Heart left ventricle (tissue), 13 donors: ENCODE data around the gene CACNA1C.

Source experiments
- CTCF ChIP-seq, 12 donors: fragments of 200-600 bp; sonication (generic) in 4 of 12; IDR thresholded peaks; one replicate each; pipeline versions ENCODE4 v1.5.0 to v1.8.0; 2018 to 2022; ENCODE audit warnings: antibody characterized with exemption in 12 of 12, mild to moderate bottlenecking in 5 of 12
- POLR2A ChIP-seq, 2 donors: fragments of 450-650 bp; IDR thresholded peaks; one replicate each; pipeline ENCODE4 v1.6.1; 2017; ENCODE audit warnings: antibody characterized with exemption in 2 of 2, mild to moderate bottlenecking in 2 of 2, moderate library complexity in 2 of 2
- donor health status: ischemic (EF 13 %, LVEDD 7.1; RV severe dilation, severe dysfunction).
- donor health status: DM: no; HTN: yes; CAD: no.
- donor health status: DM: no; HTN: no; CAD: no.
- donor health status: ischemic (EF 25% LVEDD 6.9; RV normal size, moderate dysfunction).
- donor health status: ischemic (EF 25% LVEDD 5.7; RV mildly dilated, moderate dysfunction).
- donor health status: ischemic (EF 35%, LVEDD 5.7; RV mildly dilated, moderate dysfunction).
- donor health status: nonischemic (EF 11% LVEDD 7.7; RV severe dilation, severe dysfunction).
- donor health status: DM: yes; HTN: yes; CAD: no.
- donor health status: PGD.
- donor health status: ischemic (EF 29% LVEDD 5.4; RV normal size, mild dysfunction).
- donor health status: nonischemic (EF 23%, LVEDD 6.1; RV moderate dilation, normal function).

- TF ChIP-seq CTCF (IDR thresholded peaks at IDR 0.05) = no peak
- TF ChIP-seq POLR2A (IDR thresholded peaks at IDR 0.05) = no peak
These were observed 348.3 kb downstream of the CACNA1C start for GRCh38 chr12:2401040-2401439.
